NCI-H226 (cell line): ENCODE measurements around the gene ADISSP.

Experiments used
- DNase-seq: peaks from one replicate; pipeline ENCODE4 v3.0.0-alpha.2; 2015

The ADISSP gene

GRCh38 chr20:3711484-3711941 is 56.0 kb downstream of the ADISSP start:
- DNase-seq = no peak

GRCh38 chr20:3710703-3711483 is 56.7 kb downstream of the ADISSP start:
- DNase-seq = no peak

GRCh38 chr20:3710011-3710466 is 57.5 kb downstream of the ADISSP start:
- no peak for DNase-seq

GRCh38 chr20:3707508-3707899 is 60.0 kb downstream of the ADISSP start:
- DNase-seq = no peak

GRCh38 chr20:3706774-3707507 is 60.6 kb downstream of the ADISSP start:
- no peak for DNase-seq

GRCh38 chr20:3705970-3706739 is 61.4 kb downstream of the ADISSP start:
- DNase-seq = no peak

- DNase-seq = no peak
Measured at GRCh38 chr20:3705491-3705969, 62.0 kb downstream of the ADISSP start.

- no peak for DNase-seq
Measured at GRCh38 chr20:3704087-3704486, 63.5 kb downstream of the ADISSP start.
